K562 (cell line): ENCODE measurements around the gene IL12RB2. TPM values are rescaled to one million over a fixed set of nuclear protein-coding genes. Genes with fewer than 3 reads are reported as not detected.
"Not testable (repeated sequence)": the region's sequence is repeated elsewhere in the genome, so short reads cannot be mapped to it uniquely, and the experiment has no call there.

Source experiments
- ATAC-seq: fragments of 200-7000 bp; cut with Tn5 transposase; 3 replicates; pipeline ENCODE4 v1.9.1; 2020; ENCODE audit warnings: moderate library complexity
- BruUV-seq: library from RNA; stranded (reverse); fragments of 400-500 nt; replicated peaks from 2 replicates; lab custom pipeline; 2021; lab: Mats Ljungman, UMichigan
- CTCF ChIA-PET: fragments of 300-600 bp; formaldehyde crosslinking; extraction: SDS; loops from one replicate; lab custom pipeline; 2021; ENCODE audit warnings: low intra/inter-chr PET ratio; lab: Yijun Ruan, JAX
- POLR2A ChIA-PET: fragments of 300-600, 350-650 bp; sonication (Branson Sonifier 250); formaldehyde crosslinking; extraction: SDS; loops from one replicate; lab custom pipeline; 2021; ENCODE audit warnings: antibody characterized with exemption, inconsistent platforms; lab: Yijun Ruan, JAX
- DNase-seq, 4 experiments: peaks; one replicate each; pipeline versions ENCODE4 v3.0.0 to v3.0.0-alpha.2; 2011 to 2018; ENCODE audit warnings: low spot score in 3 of 4, mixed read lengths in 3 of 4; ENCODE audit errors: extremely low read depth in 1 of 4
- FAIRE-seq: peaks from 2 replicates; lab custom pipeline; 2011; peaks lifted over from hg19 to GRCh38; lab: Jason Lieb, UNC
- H2AFZ ChIP-seq: 2 replicates; pipeline ENCODE4 v1.6.0; 2011; ENCODE audit warnings: low read depth, low read length, control low read depth, inconsistent platforms
- H3K27ac ChIP-seq: fragments of 200-600 bp; 3 replicates; pipeline ENCODE4 v1.8.0; 2011; ENCODE audit warnings: low read depth, mild to moderate bottlenecking, control low read depth, inconsistent platforms, low read length, moderate library complexity, mixed read lengths; ENCODE audit errors: extremely low read depth
- H3K27me3 ChIP-seq, 2 experiments: fragments of 300-600 bp in 1 of 2; 2 replicates in 1 of 2; 3 replicates in 1 of 2; pipeline versions ENCODE4 v1.6.0 to v1.8.0; 2011; ENCODE audit warnings: inconsistent platforms in 2 of 2, low read length in 2 of 2, mild to moderate bottlenecking in 1 of 2, mixed read lengths in 1 of 2, moderate library complexity in 1 of 2; ENCODE audit not compliant: control insufficient read depth in 2 of 2, insufficient read depth in 2 of 2
- H3K36me3 ChIP-seq: fragments of 300-600 bp; 3 replicates; pipeline ENCODE4 v1.8.0; 2011; ENCODE audit warnings: mild to moderate bottlenecking, low read length, inconsistent platforms; ENCODE audit not compliant: control insufficient read depth, insufficient read depth
- H3K4me1 ChIP-seq, 2 experiments: fragments of 200-600 bp in 1 of 2; replicated peaks in 1 of 2; 2 replicates in 1 of 2; 3 replicates in 1 of 2; pipeline versions ENCODE4 v1.5.1 to v1.8.0; 2011; ENCODE audit warnings: inconsistent platforms in 2 of 2, low read length in 2 of 2, mild to moderate bottlenecking in 1 of 2, mixed read lengths in 1 of 2, moderate library complexity in 1 of 2; ENCODE audit not compliant: control insufficient read depth in 2 of 2, insufficient read depth in 2 of 2
- H3K4me2 ChIP-seq: 2 replicates; pipeline ENCODE4 v1.6.1; 2011; ENCODE audit warnings: low read length, control low read depth, inconsistent platforms, mixed read lengths; ENCODE audit not compliant: insufficient read depth
- H3K4me3 ChIP-seq: fragments of 200-600 bp; sonication (generic), shearing (Covaris generic); 2 replicates; pipeline ENCODE4 v1.5.1; 2016; ENCODE audit warnings: control low read depth, inconsistent platforms
- H3K79me2 ChIP-seq: fragments of 200-600 bp; 3 replicates; pipeline ENCODE4 v1.8.0; 2011; ENCODE audit warnings: low read length, inconsistent platforms; ENCODE audit not compliant: control insufficient read depth, insufficient read depth
- H3K9ac ChIP-seq, 2 experiments: 2 replicates each; pipeline versions ENCODE4 v1.6.0 to v1.6.1; 2011; ENCODE audit warnings: low read depth in 2 of 2, low read length in 2 of 2, control low read depth in 1 of 2, inconsistent platforms in 1 of 2, mild to moderate bottlenecking in 1 of 2, mixed read lengths in 1 of 2; ENCODE audit not compliant: insufficient read depth in 1 of 2
- H3K9me1 ChIP-seq: one replicate; pipeline ENCODE4 v1.6.0; 2011; ENCODE audit warnings: inconsistent platforms, mild to moderate bottlenecking, low read length, moderate library complexity; ENCODE audit not compliant: control insufficient read depth, insufficient read depth
- H3K9me3 ChIP-seq: replicated peaks from 2 replicates; pipeline ENCODE4 v1.5.1; 2011; ENCODE audit warnings: low read depth, low read length, inconsistent platforms; ENCODE audit not compliant: control insufficient read depth, insufficient read depth
- H4K20me1 ChIP-seq: replicated peaks from 2 replicates; pipeline ENCODE4 v1.6.1; 2011; ENCODE audit warnings: low read length, inconsistent platforms, mixed read lengths; ENCODE audit not compliant: control insufficient read depth, insufficient read depth
- CHD1 ChIP-seq: fragments of 200-600 bp; sonication (generic); IDR thresholded peaks from one replicate; pipeline ENCODE4 v1.6.1; 2012; ENCODE audit warnings: mild to moderate bottlenecking, moderate library complexity, low read length, inconsistent platforms
- PBX2 ChIP-seq, 2 experiments: IDR thresholded peaks in 1 of 2; conservative IDR thresholded peaks in 1 of 2; 2 replicates each; pipeline ENCODE4 v1.6.1; 2016; ENCODE audit warnings: low read depth in 2 of 2, mild to moderate bottlenecking in 1 of 2, missing compliant biosample characterization in 1 of 2, missing genetic modification characterization in 1 of 2, moderate library complexity in 1 of 2
- RBFOX2 ChIP-seq: fragments of 200-400 bp; formaldehyde crosslinking; IDR thresholded peaks from 2 replicates; pipeline ENCODE4 v1.6.1; 2017; ENCODE audit warnings: low read depth, mild to moderate bottlenecking, low read length, moderate library complexity
- ZNF239 ChIP-seq: fragments of 250-450 bp; sonication (Bioruptor Pico); IDR thresholded peaks from 2 replicates; pipeline ENCODE4 v1.4.0; 2020; ENCODE audit warnings: mild to moderate bottlenecking
- WGBS: fragments of 100-300 bp; shearing (Covaris generic); methylation state at CpG from one replicate; pipeline ENCODE4 v1.1.6; 2016; ENCODE audit warnings: low coverage, mixed read lengths; ENCODE audit not compliant: insufficient coverage; ENCODE audit errors: missing lambda C conversion rate; 5-methylcytosine and 5-hydroxymethylcytosine counted together
- in situ Hi-C: fragments of 300-500 bp; cut with MboI; formaldehyde crosslinking; loops from 4 replicates; pipeline ENCODE4 v1.15.0; 2018; ENCODE audit warnings: inconsistent platforms, mixed read lengths
- intact Hi-C: fragments of 100-400 bp; cut with micrococcal nuclease; formaldehyde crosslinking; loops from 2 replicates; pipeline ENCODE4 v1.14.2; 2022
- polyA plus RNA-seq, 8 experiments: library from polyadenylated mRNA; depleted of rRNA in 4 of 8; stranded (reverse) in 5 of 8; unstranded in 3 of 8; fragments of >200 nt; fragmentation: Nextera tagmentation in 2 of 8; fragmentation: Illumina TruSeq in 1 of 8; extraction: Ambion mirVana in 2 of 8; extraction: Trizol in 1 of 8; gene quantifications; 2 replicates each; pipeline versions ENCODE4 v1.2.1 to v1.2.3, GENCODE V29; 2011 to 2014; ENCODE audit warnings: inconsistent platforms in 1 of 8, missing spikeins in 1 of 8
- total RNA-seq, 7 experiments: library from RNA; depleted of rRNA in 6 of 7; stranded (reverse); fragments of >200 nt in 6 of 7; fragmentation: Illumina TruSeq in 2 of 7; extraction: Trizol in 2 of 7; gene quantifications; 2 replicates each; pipeline versions ENCODE4 v1.2.1 to v1.2.3, GENCODE V29; 2011 to 2021; ENCODE audit warnings: low replicate concordance in 1 of 7

Gene IL12RB2
- total and polyA plus RNA-seq, 9 of the 15 experiments (the other 6 are each of a cell fraction or from before 2014, with no cell fraction given): 0.39 to 3.3 (median 1.9) TPM

GRCh38 chr1:67414574-67414973 is 106.9 kb downstream of the IL12RB2 start (continued):
- TF ChIP-seq PBX2 (CRISPR knock-in tag; IDR thresholded peaks at IDR 0.05; ENCODE audit: low read depth) (no peak), PBX2 (tag; conservative IDR thresholded peaks at IDR 0.05; ENCODE audit: low read depth) (no peak), ZNF239 (CRISPR knock-in tag) (no peak)
- TF ChIP-seq, all 486 proteins: peak for 0

- ATAC-seq (no peak), FAIRE-seq (no peak), DNase-seq (no peak)
- H3K27ac ChIP-seq: no peak overlapping the region
- no peaks in the 10 kb centered on the region for H3K27me3 ChIP-seq
- BruUV-seq: no TSS peak
- H4K20me1 ChIP-seq: peaks cover 24% of the 10 kb centered on the region; the same call in 1 of the 2 replicates
- ChIA-PET POLR2A (interaction anchor here (0.9 to 4.2 kb wide), 4 partner anchors 11 to 17 kb away, joined by 3 to 35 read pairs (median 4); partner anchors contain the start of gene SERBP1), CTCF (no interaction called here)
- TF ChIP-seq CHD1: no peak
- peak; percentile 46; the same call in 1 of the 2 replicates for TF ChIP-seq RBFOX2
- H3K4me1 ChIP-seq: peaks cover 0 to 2% of the 10 kb centered on the region in 2 experiments; a peak in 1 of 5 replicates
- in situ Hi-C loops: no loop called here
- 98% methylated on average over 5 of the region's 13 CpGs for WGBS
- H3K4me2 ChIP-seq: no peak overlapping the region
- H2AFZ ChIP-seq: no peak overlapping the region
- H3K4me3 ChIP-seq: no peak overlapping the region
- H3K9me3 ChIP-seq: no peaks in the 10 kb centered on the region
- H3K36me3 ChIP-seq: peaks cover 96% of the 10 kb centered on the region
- H3K9me1 ChIP-seq: peaks cover 3% of the 10 kb centered on the region
- H3K79me2 ChIP-seq: peaks cover 61% of the 10 kb centered on the region
- H3K9ac ChIP-seq: no peak overlapping the region
- intact Hi-C loops: no loop called here
Measured at GRCh38 chr1:67415041-67415440, 107.4 kb downstream of the IL12RB2 start.

- POLR2A ChIA-PET: interaction anchor here (0.8 to 4.2 kb wide), 3 partner anchors 9 to 12 kb away, joined by 3 to 35 read pairs (median 5); partner anchors contain the start of gene SERBP1
- H3K9me3 ChIP-seq, intact Hi-C loops, in situ Hi-C loops, ATAC-seq, H3K4me3 ChIP-seq, H3K9ac ChIP-seq, BruUV-seq, H2AFZ ChIP-seq, DNase-seq, H3K27ac ChIP-seq, CTCF ChIA-PET, H3K9me1 ChIP-seq, H3K4me1 ChIP-seq, H3K27me3 ChIP-seq, FAIRE-seq, H3K4me2 ChIP-seq: not testable (repeated sequence)
- H3K79me2 ChIP-seq: peaks cover 87% of the 10 kb centered on the region
- H4K20me1 ChIP-seq: peaks cover 24% of the 10 kb centered on the region
- peaks cover 100% of the 10 kb centered on the region for H3K36me3 ChIP-seq
- WGBS: 95% methylated on average over 4 of the region's 4 CpGs
Measured at GRCh38 chr1:67417733-67418132, 110.1 kb downstream of the IL12RB2 start.
